NCI-H524 treated with DMSO at 0.1 percent for 48 hours (cell line): Measurements from ENCODE around the gene NT5C1B.

ENCODE experiments used
- DNase-seq: peaks from one replicate; lab custom pipeline; 2025; lab: John Stamatoyannopoulos, UW

NT5C1B gene

GRCh38 chr2:18551169-18551568 lies 38.2 kb downstream of the NT5C1B start:
- DNase-seq = no peak

GRCh38 chr2:18550433-18550832 lies 38.9 kb downstream of the NT5C1B start:
- no peak for DNase-seq

GRCh38 chr2:18549083-18549482 lies 40.3 kb downstream of the NT5C1B start:
- no peak for DNase-seq

- DNase-seq = no peak
These were observed 40.7 kb downstream of the NT5C1B start for GRCh38 chr2:18548621-18549020.

GRCh38 chr2:18546567-18546966 lies 42.8 kb downstream of the NT5C1B start:
- DNase-seq = peak; percentile 72

GRCh38 chr2:18545384-18545783 lies 44.0 kb downstream of the NT5C1B start:
- DNase-seq = no peak

GRCh38 chr2:18544171-18544570 lies 45.2 kb downstream of the NT5C1B start:
- peak; percentile 65 for DNase-seq

GRCh38 chr2:18540872-18541271 lies 48.5 kb downstream of the NT5C1B start:
- no peak for DNase-seq

GRCh38 chr2:18536697-18537096 lies 52.7 kb downstream of the NT5C1B start:
- DNase-seq = no peak

GRCh38 chr2:18536100-18536499 lies 53.3 kb downstream of the NT5C1B start:
- no peak for DNase-seq

- DNase-seq = no peak
These were observed 58.2 kb downstream of the NT5C1B start for GRCh38 chr2:18531194-18531593.

- DNase-seq = no peak
These were observed 61.5 kb downstream of the NT5C1B start for GRCh38 chr2:18527822-18528221.

GRCh38 chr2:18527326-18527725 lies 62.0 kb downstream of the NT5C1B start:
- DNase-seq = no peak

GRCh38 chr2:18526429-18526828 lies 62.9 kb downstream of the NT5C1B start:
- DNase-seq = no peak

GRCh38 chr2:18525852-18526251 lies 63.5 kb downstream of the NT5C1B start:
- DNase-seq = no peak

GRCh38 chr2:18525236-18525635 lies 64.1 kb downstream of the NT5C1B start:
- DNase-seq = no peak

- DNase-seq = no peak
These were observed 66.8 kb downstream of the NT5C1B start for GRCh38 chr2:18522484-18523146.

GRCh38 chr2:18520451-18521425 lies 68.6 kb downstream of the NT5C1B start:
- peak; percentile 82 for DNase-seq

- DNase-seq = no peak
These were observed 69.4 kb downstream of the NT5C1B start for GRCh38 chr2:18519914-18520450.

GRCh38 chr2:18518116-18519111 lies 71.0 kb downstream of the NT5C1B start:
- DNase-seq = no peak

- DNase-seq = no peak
These were observed 72.0 kb downstream of the NT5C1B start for GRCh38 chr2:18517386-18517785.

- no peak for DNase-seq
These were observed 73.3 kb downstream of the NT5C1B start for GRCh38 chr2:18516112-18516511.
